Measurements from ENCODE around the gene HTD2.

- no peak for TF ChIP-seq TAF1 (IDR thresholded peaks at IDR 0.05; ENCODE audit: borderline replicate concordance, insufficient read depth, low read length)
- TF ChIP-seq POLR2AphosphoS5 (IDR thresholded peaks at IDR 0.05; ENCODE audit: low read depth, low read length), result no peak
- TF ChIP-seq SIN3A (IDR thresholded peaks at IDR 0.05; ENCODE audit: borderline replicate concordance, insufficient read depth, low read length), result no peak
- TF ChIP-seq, protein P1, sequence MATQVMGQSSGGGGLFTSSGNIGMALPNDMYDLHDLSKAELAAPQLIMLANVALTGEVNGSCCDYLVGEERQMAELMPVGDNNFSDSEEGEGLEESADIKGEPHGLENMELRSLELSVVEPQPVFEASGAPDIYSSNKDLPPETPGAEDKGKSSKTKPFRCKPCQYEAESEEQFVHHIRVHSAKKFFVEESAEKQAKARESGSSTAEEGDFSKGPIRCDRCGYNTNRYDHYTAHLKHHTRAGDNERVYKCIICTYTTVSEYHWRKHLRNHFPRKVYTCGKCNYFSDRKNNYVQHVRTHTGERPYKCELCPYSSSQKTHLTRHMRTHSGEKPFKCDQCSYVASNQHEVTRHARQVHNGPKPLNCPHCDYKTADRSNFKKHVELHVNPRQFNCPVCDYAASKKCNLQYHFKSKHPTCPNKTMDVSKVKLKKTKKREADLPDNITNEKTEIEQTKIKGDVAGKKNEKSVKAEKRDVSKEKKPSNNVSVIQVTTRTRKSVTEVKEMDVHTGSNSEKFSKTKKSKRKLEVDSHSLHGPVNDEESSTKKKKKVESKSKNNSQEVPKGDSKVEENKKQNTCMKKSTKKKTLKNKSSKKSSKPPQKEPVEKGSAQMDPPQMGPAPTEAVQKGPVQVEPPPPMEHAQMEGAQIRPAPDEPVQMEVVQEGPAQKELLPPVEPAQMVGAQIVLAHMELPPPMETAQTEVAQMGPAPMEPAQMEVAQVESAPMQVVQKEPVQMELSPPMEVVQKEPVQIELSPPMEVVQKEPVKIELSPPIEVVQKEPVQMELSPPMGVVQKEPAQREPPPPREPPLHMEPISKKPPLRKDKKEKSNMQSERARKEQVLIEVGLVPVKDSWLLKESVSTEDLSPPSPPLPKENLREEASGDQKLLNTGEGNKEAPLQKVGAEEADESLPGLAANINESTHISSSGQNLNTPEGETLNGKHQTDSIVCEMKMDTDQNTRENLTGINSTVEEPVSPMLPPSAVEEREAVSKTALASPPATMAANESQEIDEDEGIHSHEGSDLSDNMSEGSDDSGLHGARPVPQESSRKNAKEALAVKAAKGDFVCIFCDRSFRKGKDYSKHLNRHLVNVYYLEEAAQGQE (IDR thresholded peaks at IDR 0.05; ENCODE audit: insufficient read depth in 1 of 2, low read depth in 2 of 2, low read length in 2 of 2), result no peak
Measured at GRCh38 chr3:58366699-58367098, 60.4 kb downstream of the HTD2 start.
